ENCODE data around the gene SLC13A4.

- no peak for TF ChIP-seq ZNF274 (IDR thresholded peaks at IDR 0.05; ENCODE audit: low read depth, low read length)
- no peak for TF ChIP-seq YY1 (IDR thresholded peaks at IDR 0.05; ENCODE audit: insufficient read depth, insufficient read length)
- no peak for TF ChIP-seq SUZ12 (IDR thresholded peaks at IDR 0.05; ENCODE audit: extremely low read depth, insufficient read depth, insufficient read length)
Observed at GRCh38 chr7:135678612-135679575, 49.1 kb downstream of the SLC13A4 start.
